Activated B cell treated with CpG ODN at 0.5 μM for 24 hours (primary cell): Measurements from ENCODE around the gene DBX1. TPM values are rescaled to one million over a fixed set of nuclear protein-coding genes. Genes with fewer than 3 reads are reported as not detected.
"Not testable (repeated sequence)": the region's sequence is repeated elsewhere in the genome, so short reads cannot be mapped to it uniquely, and the experiment has no call there.

Experiments
- ATAC-seq: fragments of 200-7000 bp; cut with Tn5 transposase; one replicate; pipeline ENCODE4 v1.10.0; 2021; ENCODE audit warnings: low read depth, mild to moderate bottlenecking, moderate library complexity
- CTCF ChIA-PET: fragments of 350-600 bp; sonication (Branson Sonifier 250); formaldehyde crosslinking; loops from one replicate; lab custom pipeline; 2021; ENCODE audit warnings: antibody characterized with exemption; lab: Charles Lee
- POLR2A ChIA-PET: fragments of 350-600 bp; sonication (Branson Sonifier 250); formaldehyde crosslinking; loops from one replicate; lab custom pipeline; 2021; ENCODE audit warnings: antibody characterized with exemption; lab: Charles Lee
- DNase-seq: peaks from one replicate; pipeline ENCODE4 v3.0.0; 2022
- H3K27ac Mint-ChIP-seq: one replicate; pipeline ENCODE4 v1.8.0; 2020; ENCODE audit warnings: mixed read lengths
- H3K27me3 Mint-ChIP-seq: one replicate; pipeline ENCODE4 v1.8.0; 2021; ENCODE audit warnings: mixed read lengths
- H3K36me3 Mint-ChIP-seq: one replicate; pipeline ENCODE4 v1.8.0; 2021; ENCODE audit warnings: low read depth, mixed read lengths
- H3K4me1 Mint-ChIP-seq: one replicate; pipeline ENCODE4 v1.8.0; 2021; ENCODE audit warnings: mixed read lengths
- H3K4me3 Mint-ChIP-seq: one replicate; pipeline ENCODE4 v1.8.0; 2020; ENCODE audit warnings: mild to moderate bottlenecking, mixed read lengths
- H3K9me3 Mint-ChIP-seq: one replicate; pipeline ENCODE4 v1.8.0; 2020; ENCODE audit warnings: mixed read lengths
- intact Hi-C: fragments of 100-400 bp; cut with micrococcal nuclease; formaldehyde crosslinking; loops from one replicate; pipeline ENCODE4 v1.15.1; 2024
- total RNA-seq: library from RNA; stranded (reverse); gene quantifications from 2 replicates; pipeline ENCODE4 v1.2.3, GENCODE V29; 2022
- TF ChIP-seq, protein P1 (sequence below): fragments of 200-600 bp; IDR thresholded peaks from one replicate; pipeline ENCODE4 v1.8.0; 2022; ENCODE audit warnings: antibody characterized with exemption, mild to moderate bottlenecking

The DBX1 gene
- total RNA-seq, 1 donor from 2014 or later = not detected

DNA sequence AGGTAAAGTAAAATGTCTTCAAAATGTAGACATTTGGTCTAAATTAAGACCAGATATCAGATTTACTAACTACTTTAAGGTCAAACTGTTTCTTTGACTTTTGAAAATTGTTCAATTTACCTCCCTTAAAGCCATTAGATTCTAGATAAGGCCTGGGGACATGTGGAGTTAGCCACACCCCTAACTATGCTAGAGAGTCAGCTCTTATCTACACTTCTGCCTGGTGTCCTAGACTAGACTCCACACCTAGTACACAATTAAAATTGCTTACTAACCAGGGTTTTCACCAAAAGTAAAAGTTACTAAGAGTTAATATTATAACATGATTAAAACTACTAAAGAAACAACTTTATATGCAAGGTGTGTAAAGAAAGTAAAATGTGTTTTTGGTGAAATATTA lies 43.6 kb upstream of the DBX1 start:
- no peaks in the 10 kb centered on the region for H3K36me3 Mint-ChIP-seq
- intact Hi-C loops = no loop called here
- ChIA-PET POLR2A (no interaction called here), CTCF (no interaction called here)
- no peak overlapping the region for H3K4me3 Mint-ChIP-seq
- DNase-seq (no peak), ATAC-seq (no peak)
- H3K4me1 Mint-ChIP-seq = no peaks in the 10 kb centered on the region
- no peaks in the 10 kb centered on the region for H3K9me3 Mint-ChIP-seq
- TF ChIP-seq, protein P1, sequence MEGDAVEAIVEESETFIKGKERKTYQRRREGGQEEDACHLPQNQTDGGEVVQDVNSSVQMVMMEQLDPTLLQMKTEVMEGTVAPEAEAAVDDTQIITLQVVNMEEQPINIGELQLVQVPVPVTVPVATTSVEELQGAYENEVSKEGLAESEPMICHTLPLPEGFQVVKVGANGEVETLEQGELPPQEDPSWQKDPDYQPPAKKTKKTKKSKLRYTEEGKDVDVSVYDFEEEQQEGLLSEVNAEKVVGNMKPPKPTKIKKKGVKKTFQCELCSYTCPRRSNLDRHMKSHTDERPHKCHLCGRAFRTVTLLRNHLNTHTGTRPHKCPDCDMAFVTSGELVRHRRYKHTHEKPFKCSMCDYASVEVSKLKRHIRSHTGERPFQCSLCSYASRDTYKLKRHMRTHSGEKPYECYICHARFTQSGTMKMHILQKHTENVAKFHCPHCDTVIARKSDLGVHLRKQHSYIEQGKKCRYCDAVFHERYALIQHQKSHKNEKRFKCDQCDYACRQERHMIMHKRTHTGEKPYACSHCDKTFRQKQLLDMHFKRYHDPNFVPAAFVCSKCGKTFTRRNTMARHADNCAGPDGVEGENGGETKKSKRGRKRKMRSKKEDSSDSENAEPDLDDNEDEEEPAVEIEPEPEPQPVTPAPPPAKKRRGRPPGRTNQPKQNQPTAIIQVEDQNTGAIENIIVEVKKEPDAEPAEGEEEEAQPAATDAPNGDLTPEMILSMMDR = no peak
- H3K27me3 Mint-ChIP-seq = peaks cover 38% of the 10 kb centered on the region
- H3K27ac Mint-ChIP-seq = no peak overlapping the region

DNA sequence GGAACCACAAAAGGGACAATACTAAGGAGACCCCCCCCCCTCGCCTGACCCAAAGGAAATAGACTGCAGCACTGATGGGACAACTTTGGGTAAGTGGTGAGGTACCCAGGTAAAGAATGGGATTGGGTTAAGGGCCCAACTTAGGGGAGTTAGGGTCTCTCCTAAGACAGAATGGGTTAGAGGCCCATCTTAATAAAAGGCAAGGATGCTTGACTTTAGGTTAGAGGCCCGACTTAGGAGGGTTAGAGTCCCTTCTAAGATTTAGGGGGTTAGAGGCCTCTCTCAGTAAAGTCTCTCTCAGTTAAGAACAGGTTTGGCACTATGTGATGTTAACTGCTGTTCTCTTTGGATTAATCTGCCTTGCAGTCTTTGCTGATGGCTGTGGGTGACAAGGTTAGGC lies 41.0 kb upstream of the DBX1 start:
- Mint-ChIP-seq H3K27ac (no peak overlapping the region), H3K4me1 (no peaks in the 10 kb centered on the region), H3K36me3 (no peaks in the 10 kb centered on the region), H3K27me3 (peaks cover 30% of the 10 kb centered on the region), H3K9me3 (no peaks in the 10 kb centered on the region), H3K4me3 (no peak overlapping the region)
- ChIA-PET CTCF (no interaction called here), POLR2A (no interaction called here)
- ATAC-seq (no peak), DNase-seq (no peak)
- intact Hi-C loops = no loop called here
- TF ChIP-seq, protein P1 = no peak

DNA sequence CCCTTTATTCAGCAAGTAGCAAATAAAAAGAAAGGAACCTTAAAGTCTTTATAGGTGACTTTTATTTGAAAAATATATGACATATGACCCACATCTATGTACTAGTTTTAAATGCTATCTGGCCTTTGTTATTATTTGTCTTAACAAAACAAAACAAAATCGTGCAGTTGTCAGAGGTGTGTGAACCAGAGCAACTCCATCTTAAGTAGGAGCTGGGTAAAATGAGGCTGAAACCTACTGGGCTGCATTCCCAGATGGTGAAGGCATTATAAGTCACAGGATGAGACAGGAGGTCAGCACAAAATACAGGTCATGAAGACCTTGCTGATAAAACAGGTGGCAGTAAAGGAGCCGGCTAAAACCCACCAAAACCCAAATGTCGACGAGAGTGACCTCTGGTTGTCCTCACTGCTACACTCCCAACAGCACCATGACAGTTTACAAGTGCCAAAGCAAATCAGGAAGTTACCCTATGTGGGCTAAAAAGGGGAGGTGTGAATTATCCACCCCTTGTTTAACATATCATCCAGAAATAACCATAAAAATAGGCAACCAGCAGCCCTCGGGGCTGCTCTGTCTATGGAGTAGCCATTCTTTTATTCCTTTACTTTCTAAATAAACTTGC lies 40.2 kb upstream of the DBX1 start:
- H3K4me3 Mint-ChIP-seq, H3K9me3 Mint-ChIP-seq, H3K4me1 Mint-ChIP-seq, POLR2A ChIA-PET, H3K36me3 Mint-ChIP-seq, intact Hi-C loops, CTCF ChIA-PET, ATAC-seq, DNase-seq, H3K27ac Mint-ChIP-seq: not testable (repeated sequence)
- H3K27me3 Mint-ChIP-seq = peaks cover 30% of the 10 kb centered on the region

DNA sequence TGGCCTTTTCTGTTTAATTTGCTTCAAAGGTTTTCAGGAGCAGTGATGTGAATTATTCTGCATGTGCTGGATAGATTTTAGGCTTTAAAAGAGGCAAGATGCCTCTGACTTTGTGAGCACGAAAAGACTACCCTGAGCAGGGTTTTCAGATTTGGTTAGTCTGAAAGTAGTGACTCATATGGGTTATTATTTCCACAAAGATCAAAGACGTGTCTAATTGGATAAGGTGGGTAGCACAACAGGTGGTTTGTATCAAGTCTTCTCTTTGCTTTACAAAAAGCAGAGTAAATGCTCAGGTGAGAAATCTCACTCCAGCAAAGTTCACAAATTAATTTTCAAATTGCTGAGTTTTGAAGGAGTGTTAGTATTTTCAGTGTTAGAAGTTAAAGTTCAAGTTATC lies 37.6 kb upstream of the DBX1 start:
- Mint-ChIP-seq H3K27me3 (peaks cover 22% of the 10 kb centered on the region), H3K36me3 (no peaks in the 10 kb centered on the region), H3K27ac (no peak overlapping the region), H3K9me3 (no peaks in the 10 kb centered on the region), H3K4me3 (no peak overlapping the region), H3K4me1 (no peaks in the 10 kb centered on the region)
- ATAC-seq = no peak
- POLR2A ChIA-PET = no interaction called here
- TF ChIP-seq, protein P1 = no peak
- intact Hi-C loops = no loop called here
- no peak for DNase-seq
- CTCF ChIA-PET = no interaction called here

DNA sequence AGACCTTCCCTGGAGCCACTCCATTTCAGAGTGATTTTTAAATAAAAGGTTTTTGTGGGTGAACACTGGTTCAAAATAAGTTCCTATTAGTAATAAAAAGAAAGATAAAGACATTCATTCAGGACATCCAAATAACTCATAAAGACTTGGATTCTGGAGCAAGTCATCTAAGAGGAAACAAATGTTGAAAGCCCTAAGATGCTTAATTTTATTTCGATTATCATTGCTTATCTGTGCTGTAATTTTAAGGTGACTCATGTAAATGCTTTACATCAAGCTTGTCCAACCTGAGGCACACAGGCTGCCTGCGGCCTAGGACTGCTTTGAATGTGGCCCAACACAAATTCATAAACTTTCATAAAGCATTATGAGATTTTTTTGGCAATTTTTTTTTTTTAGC lies 34.2 kb upstream of the DBX1 start:
- intact Hi-C loops = no loop called here
- ChIA-PET CTCF (no interaction called here), POLR2A (no interaction called here)
- no peak for ATAC-seq
- H3K27me3 Mint-ChIP-seq = peaks cover 11% of the 10 kb centered on the region
- no peaks in the 10 kb centered on the region for H3K9me3 Mint-ChIP-seq
- no peaks in the 10 kb centered on the region for H3K36me3 Mint-ChIP-seq
- DNase-seq = no peak
- H3K27ac Mint-ChIP-seq = no peak overlapping the region
- TF ChIP-seq, protein P1 = no peak
- no peaks in the 10 kb centered on the region for H3K4me1 Mint-ChIP-seq
- no peak overlapping the region for H3K4me3 Mint-ChIP-seq

DNA sequence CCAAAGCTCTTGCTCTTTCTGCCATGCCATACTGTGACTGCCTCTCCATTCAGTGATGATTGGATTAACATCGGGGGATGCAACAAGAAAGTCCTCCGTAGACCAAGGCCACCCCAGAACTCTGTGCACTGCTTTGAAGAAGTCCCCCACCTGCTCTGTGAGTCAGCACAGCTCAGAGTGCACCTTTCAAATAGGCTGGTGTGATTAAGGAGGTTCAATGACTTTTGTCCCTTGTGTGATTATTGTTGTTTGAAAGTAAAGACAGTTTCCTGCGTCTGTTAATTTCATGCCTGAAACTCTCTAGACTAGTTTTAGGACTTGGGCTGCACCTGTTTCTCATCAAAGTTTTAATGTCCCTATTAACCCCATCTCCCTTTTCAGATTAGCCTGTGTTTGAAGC lies 33.0 kb upstream of the DBX1 start:
- CTCF ChIA-PET = no interaction called here

More for the DNA sequence above, 33.0 kb upstream of the DBX1 start:
- ATAC-seq (no peak), DNase-seq (no peak)
- POLR2A ChIA-PET = no interaction called here
- Mint-ChIP-seq H3K36me3 (no peaks in the 10 kb centered on the region), H3K27ac (no peak overlapping the region), H3K4me1 (no peaks in the 10 kb centered on the region), H3K9me3 (no peaks in the 10 kb centered on the region), H3K4me3 (no peak overlapping the region), H3K27me3 (peaks cover 10% of the 10 kb centered on the region)
- intact Hi-C loops = no loop called here
- TF ChIP-seq, protein P1 = no peak
